Right lobe of liver (tissue), 6 donors: Measurements from ENCODE around the gene ZCCHC7. TPM values are rescaled to one million over a fixed set of nuclear protein-coding genes. Genes with fewer than 3 reads are reported as not detected.

ENCODE experiments used
- ATAC-seq, 4 donors: fragments of 200-7000 bp; cut with Tn5 transposase; one replicate each; pipeline ENCODE4 v1.9.1; 2020; ENCODE audit warnings: mild to moderate bottlenecking in 4 of 4, moderate library complexity in 4 of 4
- DNase-seq, 3 donors: peaks; one replicate each; pipeline ENCODE4 v3.0.0-alpha.2; 2020
- H3K27ac ChIP-seq, 3 donors: fragments of 200-600 bp; one replicate each; pipeline ENCODE4 v1.8.0; 2022
- H3K27me3 ChIP-seq, 2 donors: fragments of 200-600 bp; one replicate each; pipeline ENCODE4 v1.8.0; 2022
- H3K36me3 ChIP-seq, 4 donors: fragments of 200-600 bp; sonication (generic) in 1 of 4; one replicate each; pipeline versions ENCODE4 v1.5.1 to v1.8.0; 2017 to 2022; ENCODE audit warnings: control low read depth in 1 of 4
- H3K4me1 ChIP-seq, 4 donors: fragments of 200-600 bp; sonication (generic) in 1 of 4; one replicate each; pipeline versions ENCODE4 v1.5.1 to v1.8.0; 2017 to 2022; ENCODE audit warnings: control low read depth in 1 of 4
- H3K4me3 ChIP-seq, 3 donors: fragments of 200-600 bp; one replicate each; pipeline ENCODE4 v1.8.0; 2022
- H3K9me3 ChIP-seq, 4 donors: fragments of 200-600 bp; sonication (generic) in 1 of 4; one replicate each; pipeline versions ENCODE4 v1.5.1 to v1.8.0; 2017 to 2022; ENCODE audit warnings: control low read depth in 1 of 4
- POLR2A ChIP-seq: fragments of 450-650 bp; IDR thresholded peaks from one replicate; pipeline ENCODE4 v1.6.1; 2017; ENCODE audit warnings: antibody characterized with exemption, mild to moderate bottlenecking
- WGBS: methylation state at CpG from one replicate; pipeline ENCODE4 v1.1.6; 2018; ENCODE audit warnings: low coverage, low lambda C conversion rate; ENCODE audit not compliant: insufficient coverage; ENCODE audit errors: missing lambda C conversion rate; 5-methylcytosine and 5-hydroxymethylcytosine counted together
- intact Hi-C, 2 donors: fragments of 100-400 bp; cut with DNase I; formaldehyde crosslinking; loops; one replicate each; pipeline versions ENCODE4 v1.11.2 to v1.14.1; 2022
- total RNA-seq, 6 experiments: library from RNA; depleted of rRNA in 2 of 6; stranded (reverse); fragments of >200 nt in 2 of 6; fragmentation: NEBNext Ultra II Directional in 3 of 6; extraction: Animal tissue kit (Norgen Biotek cat#: 25700) in 3 of 6; gene quantifications; one replicate each; pipeline versions ENCODE4 v1.1.0 to v1.2.4, GENCODE V29; 2016 to 2023
- TF ChIP-seq, protein P1 (sequence below), 4 donors: fragments of 200-600 bp in 3 of 4; fragments of 450-650 bp in 1 of 4; IDR thresholded peaks; one replicate each; pipeline versions ENCODE4 v1.5.1 to v1.8.0; 2016 to 2022; ENCODE audit warnings: antibody characterized with exemption in 4 of 4, mild to moderate bottlenecking in 2 of 4
- donor health status: DM: no; HTN: yes; CAD: no.
- donor health status: DM: no; HTN: no; CAD: no.
- donor health status: DM: no; HTN: no; CAD: no.
- donor health status: DM: no; HTN: yes; CAD: no.
- donor health status: DM: no; HTN: yes; CAD: no.

Gene ZCCHC7
- total RNA-seq, 6 experiments from 2014 or later = 5.9 to 10.0 (median 7.2) TPM

DNA sequence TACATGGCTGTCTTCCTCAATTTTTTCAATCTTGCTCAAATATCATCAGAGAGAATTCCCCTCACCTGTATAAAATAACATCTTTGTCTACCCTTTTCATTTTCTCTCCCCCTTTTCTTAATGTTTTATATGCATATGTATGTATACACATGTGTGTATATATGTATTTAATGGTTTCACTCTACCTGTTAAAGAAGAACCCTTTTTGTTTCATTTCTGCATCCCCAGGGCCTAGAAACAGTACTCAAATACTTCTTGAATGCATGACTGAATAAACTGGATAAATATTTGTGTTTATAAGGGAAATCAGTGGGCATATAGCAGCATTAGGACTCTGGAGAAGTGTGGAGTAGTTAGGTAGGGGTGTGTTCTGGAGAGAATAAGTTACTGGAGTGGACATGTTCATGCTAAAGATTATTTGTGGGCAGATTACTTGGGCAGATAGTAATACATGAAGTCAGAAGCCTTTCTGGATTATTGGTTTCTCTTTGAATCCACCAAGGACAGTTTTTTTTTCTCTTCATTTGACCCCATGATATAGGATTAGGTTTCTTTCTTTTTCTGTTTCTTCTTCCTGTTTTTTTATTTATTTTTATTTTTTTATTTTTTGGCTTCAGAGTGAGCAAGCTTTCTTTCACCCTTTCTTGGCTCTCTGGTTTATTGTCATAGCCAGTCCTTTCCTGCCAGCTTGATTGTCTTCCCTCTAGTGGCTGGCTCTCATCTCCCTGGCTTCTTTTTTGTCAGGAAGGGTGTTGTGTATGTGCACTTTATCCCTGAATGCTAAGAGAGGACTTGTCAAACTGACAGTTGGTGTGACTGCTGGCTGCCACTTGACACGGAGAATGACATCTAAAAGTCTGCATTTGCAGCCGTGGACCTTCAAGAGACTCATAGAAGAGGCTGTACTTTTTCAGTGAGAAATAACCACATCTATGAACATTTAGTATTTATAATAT, 89.3 kb downstream of the ZCCHC7 start:
- no peak overlapping the region for H3K4me3 ChIP-seq
- H3K9me3 ChIP-seq = no peaks in the 10 kb centered on the region
- H3K27me3 ChIP-seq = no peaks in the 10 kb centered on the region
- no peaks in the 10 kb centered on the region for H3K36me3 ChIP-seq
- no peak for TF ChIP-seq POLR2A
- TF ChIP-seq, protein P1, sequence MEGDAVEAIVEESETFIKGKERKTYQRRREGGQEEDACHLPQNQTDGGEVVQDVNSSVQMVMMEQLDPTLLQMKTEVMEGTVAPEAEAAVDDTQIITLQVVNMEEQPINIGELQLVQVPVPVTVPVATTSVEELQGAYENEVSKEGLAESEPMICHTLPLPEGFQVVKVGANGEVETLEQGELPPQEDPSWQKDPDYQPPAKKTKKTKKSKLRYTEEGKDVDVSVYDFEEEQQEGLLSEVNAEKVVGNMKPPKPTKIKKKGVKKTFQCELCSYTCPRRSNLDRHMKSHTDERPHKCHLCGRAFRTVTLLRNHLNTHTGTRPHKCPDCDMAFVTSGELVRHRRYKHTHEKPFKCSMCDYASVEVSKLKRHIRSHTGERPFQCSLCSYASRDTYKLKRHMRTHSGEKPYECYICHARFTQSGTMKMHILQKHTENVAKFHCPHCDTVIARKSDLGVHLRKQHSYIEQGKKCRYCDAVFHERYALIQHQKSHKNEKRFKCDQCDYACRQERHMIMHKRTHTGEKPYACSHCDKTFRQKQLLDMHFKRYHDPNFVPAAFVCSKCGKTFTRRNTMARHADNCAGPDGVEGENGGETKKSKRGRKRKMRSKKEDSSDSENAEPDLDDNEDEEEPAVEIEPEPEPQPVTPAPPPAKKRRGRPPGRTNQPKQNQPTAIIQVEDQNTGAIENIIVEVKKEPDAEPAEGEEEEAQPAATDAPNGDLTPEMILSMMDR (IDR thresholded peaks at IDR 0.05) = no peak
- intact Hi-C loops = no loop called here
- H3K4me1 ChIP-seq = no peaks in the 10 kb centered on the region
- WGBS = 50% methylated on average over 2 of the region's 2 CpGs
- DNase-seq (no peak), ATAC-seq (peak in 1 of 4 donors; percentile 31)
- no peak overlapping the region for H3K27ac ChIP-seq

DNA sequence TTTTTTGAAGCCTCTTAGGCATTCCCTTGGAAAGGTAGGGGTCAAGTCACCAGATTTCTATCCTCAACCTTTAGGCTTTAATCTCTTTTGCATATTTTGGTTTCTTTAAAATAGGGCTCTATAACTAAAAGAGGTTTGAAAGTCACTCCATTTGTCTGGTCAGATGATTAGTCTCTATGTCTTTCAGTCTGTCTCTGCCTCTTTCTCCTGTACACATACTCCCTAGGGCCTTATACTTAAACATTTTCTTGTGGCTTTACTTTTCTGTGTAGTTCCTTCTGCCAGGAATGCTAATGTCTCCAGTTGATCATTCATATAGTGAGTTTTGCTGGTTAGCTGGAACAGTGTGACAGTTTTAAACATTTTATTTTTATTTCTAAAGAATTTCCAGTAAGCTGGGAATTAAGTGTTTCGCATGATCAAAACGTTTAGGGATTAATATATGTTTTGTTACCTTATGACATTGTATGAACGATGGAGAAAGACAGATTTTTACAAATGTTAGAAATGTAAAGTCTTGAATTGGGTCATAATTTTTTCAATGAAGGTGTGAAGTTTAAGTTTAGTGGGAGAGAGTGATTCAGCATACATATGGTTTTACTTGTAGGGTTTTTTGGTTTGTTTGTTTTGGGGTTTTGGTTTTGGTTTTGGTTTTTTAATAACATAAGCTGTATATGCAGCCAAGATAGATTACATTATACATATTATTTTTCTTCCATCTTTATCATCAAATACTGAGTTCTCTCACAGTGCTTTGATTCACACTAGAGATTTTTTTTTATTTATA, 90.6 kb downstream of the ZCCHC7 start:
- no peak overlapping the region for H3K4me3 ChIP-seq
- no peaks in the 10 kb centered on the region for H3K9me3 ChIP-seq
- intact Hi-C loops = no loop called here
- no peak for DNase-seq
- no peak for TF ChIP-seq POLR2A
- TF ChIP-seq, protein P1 (IDR thresholded peaks at IDR 0.05) = no peak
- no peaks in the 10 kb centered on the region for H3K36me3 ChIP-seq
- H3K27ac ChIP-seq = no peak overlapping the region
- H3K27me3 ChIP-seq = no peaks in the 10 kb centered on the region
- ATAC-seq = no peak
- 81% methylated on average over 3 of the region's 3 CpGs for WGBS
- no peaks in the 10 kb centered on the region for H3K4me1 ChIP-seq

DNA sequence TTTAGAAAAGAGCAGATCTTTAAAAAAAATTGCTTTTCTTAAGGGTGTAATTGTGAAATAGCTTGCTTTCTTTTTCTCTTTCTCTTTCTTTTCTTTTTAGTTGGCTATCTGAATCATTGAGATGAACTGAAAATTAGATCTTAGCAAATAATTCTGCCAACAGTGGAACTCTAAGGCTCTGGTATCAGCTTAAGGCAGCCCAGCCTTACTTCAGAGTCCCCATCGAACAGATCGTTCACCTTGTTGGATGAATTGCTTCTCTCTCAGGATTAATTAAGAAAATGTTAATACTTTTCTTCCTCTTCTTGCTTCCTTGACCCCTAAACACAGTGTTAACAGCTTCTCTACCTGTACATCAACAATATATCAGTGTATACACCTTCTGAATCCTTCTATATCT, 92.1 kb downstream of the ZCCHC7 start:
- Histone ChIP-seq H3K4me1 (no peaks in the 10 kb centered on the region), H3K4me3 (no peak overlapping the region), H3K27ac (no peak overlapping the region), H3K9me3 (no peaks in the 10 kb centered on the region), H3K27me3 (no peaks in the 10 kb centered on the region), H3K36me3 (no peaks in the 10 kb centered on the region)
- DNase-seq = no peak
- ATAC-seq = no peak
- TF ChIP-seq, protein P1 (IDR thresholded peaks at IDR 0.05) = no peak
- no peak for TF ChIP-seq POLR2A
- intact Hi-C loops = no loop called here
- WGBS = 96% methylated on average over 2 of the region's 2 CpGs

DNA sequence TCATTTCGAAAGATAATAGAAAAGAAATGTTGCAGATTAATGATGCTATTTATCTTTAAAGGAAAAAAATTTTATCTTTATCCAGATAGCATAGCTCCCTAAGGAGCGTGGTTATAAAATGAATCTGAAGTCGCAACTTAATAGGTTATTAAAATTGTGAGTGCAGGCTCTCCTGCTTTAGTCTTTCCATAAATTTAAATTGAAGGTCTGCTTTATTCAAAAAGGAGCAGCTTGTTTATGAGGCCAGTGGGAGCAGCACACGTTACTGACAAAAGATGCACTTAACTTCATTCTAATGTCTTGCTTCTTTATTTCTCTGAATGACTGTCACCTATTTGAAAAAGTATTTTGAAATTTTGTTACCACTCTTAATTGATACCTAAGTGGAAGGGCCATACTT, 95.0 kb downstream of the ZCCHC7 start:
- intact Hi-C loops = no loop called here
- no peak for ATAC-seq
- WGBS = 98% methylated on average over 4 of the region's 4 CpGs

More for the DNA sequence above, 95.0 kb downstream of the ZCCHC7 start:
- H3K36me3 ChIP-seq = no peaks in the 10 kb centered on the region
- no peaks in the 10 kb centered on the region for H3K4me1 ChIP-seq
- H3K9me3 ChIP-seq = no peaks in the 10 kb centered on the region
- H3K4me3 ChIP-seq = no peak overlapping the region
- no peak overlapping the region for H3K27ac ChIP-seq
- no peak for DNase-seq
- TF ChIP-seq, protein P1 (IDR thresholded peaks at IDR 0.05) = no peak
- no peak for TF ChIP-seq POLR2A
- H3K27me3 ChIP-seq = no peaks in the 10 kb centered on the region
